HG03558 (cell line): ENCODE results near the gene RAN.
"Not testable (repeated sequence)": the region's sequence is repeated elsewhere in the genome, so short reads cannot be mapped to it uniquely, and the experiment has no call there.

Experiments used
- ATAC-seq: cut with Tn5 transposase; IDR thresholded peaks from one replicate; pipeline ENCODE4 v1.9.1; 2021; ENCODE audit warnings: moderate number of reproducible peaks; ENCODE audit not compliant: unreplicated experiment; ENCODE audit errors: extremely low read depth

The RAN gene

DNA sequence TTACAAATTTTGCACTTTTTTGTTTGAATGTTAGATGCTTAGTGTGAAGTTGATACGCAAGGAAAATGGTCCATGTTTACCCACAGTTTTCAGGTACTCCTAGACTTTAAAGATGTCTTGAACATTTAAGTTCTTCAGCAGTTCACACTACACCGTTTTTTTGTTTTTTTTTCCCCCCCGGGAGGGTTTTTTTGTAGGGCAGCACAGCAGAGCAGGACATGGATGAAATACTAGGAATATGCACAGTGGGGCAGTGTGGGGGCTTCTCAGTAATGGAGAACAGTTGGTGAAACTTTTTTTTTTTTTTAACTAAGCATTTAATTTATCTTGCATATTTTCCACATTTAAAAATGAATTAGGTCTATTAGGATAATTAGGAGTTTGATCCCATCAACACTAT lies 4.9 kb downstream of the RAN start:
- ATAC-seq = no peak

DNA sequence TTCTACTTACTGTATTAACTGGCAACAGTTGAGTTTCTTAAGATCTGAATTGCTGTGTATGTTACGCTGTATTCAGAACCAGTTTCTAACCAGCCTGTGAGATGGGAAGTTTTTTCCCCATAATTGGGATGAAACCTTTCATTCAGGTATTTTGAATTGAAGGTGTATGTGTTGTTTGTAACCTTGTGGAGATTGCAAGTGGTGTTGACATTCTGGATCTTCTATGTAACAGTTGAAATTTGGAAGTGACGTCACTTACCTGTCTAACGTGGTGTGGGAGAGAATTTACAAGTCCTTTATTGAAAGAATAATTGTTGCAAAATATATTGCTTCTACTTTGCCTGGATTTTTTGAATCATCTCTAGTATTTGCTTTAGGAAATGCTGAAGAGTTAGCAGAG lies 5.5 kb downstream of the RAN start:
- no peak for ATAC-seq

DNA sequence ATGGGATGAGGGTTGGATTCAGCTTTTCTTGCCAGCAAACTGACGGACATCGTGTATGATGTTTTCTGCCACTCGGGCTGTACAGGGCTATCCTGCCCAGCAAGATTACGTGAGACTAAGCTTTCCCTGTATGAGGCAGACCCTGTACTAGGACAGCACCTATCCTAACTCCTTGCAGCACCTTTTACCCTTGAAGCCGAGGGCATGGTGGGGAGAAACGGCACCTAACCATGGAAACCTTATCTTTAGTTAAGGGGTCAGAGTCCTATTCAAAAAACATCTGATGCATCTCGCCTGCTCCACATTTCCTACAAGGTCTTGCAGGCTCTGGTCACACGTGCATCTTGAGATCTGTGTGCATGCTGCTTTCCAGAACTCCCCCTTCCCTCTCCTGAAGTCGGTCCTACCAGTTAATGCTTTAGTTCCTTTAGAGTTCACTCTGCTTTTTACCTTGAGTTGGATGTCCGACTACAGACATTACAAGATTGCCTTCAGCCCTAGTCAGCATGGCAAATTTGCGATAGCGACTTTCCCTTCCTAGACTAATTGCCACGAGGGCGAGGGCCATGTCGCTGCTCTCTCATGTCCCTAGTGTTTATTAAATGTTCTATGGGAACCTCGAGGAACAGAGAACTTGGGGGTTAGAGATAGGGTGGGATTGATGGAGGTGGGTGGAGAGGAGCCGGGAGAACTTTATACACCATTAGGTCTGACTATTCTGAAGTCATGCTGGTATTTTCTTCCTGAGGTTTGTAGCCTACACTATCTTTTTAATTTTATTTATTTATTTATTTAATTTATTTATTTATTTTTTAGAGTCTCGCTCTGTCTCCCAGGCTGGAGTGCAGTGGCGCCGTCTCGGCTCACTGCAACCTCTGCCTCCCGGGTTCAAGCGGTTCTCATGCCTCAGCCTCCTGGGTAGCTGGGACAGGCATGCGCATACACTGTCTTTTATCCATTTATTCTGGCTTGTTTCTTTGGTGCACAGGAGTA lies 6.6 kb downstream of the RAN start:
- no peak for ATAC-seq

DNA sequence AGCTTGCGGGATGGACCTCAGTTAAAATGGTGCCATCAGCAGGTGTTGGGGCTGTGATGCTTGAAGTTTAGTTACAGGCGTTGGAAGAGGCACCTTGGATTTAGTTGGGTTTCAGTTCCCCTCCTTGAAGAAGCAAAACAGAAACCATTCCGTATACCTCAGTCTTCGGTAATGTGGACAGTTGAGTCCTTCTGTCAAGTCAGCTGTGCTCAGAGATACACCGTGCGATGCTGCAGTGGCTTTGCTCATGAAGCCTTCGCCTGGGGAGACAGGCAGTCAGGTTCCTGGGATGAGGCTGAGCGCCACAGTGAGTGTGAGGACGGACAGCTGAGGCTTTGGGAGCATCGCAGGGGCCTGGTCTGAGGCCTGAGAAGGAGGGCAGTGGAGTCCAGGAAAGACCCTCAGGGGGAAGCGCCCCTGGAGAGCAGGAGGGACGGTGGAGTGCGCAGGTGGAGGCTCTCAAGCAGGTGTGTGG lies 7.4 kb downstream of the RAN start:
- ATAC-seq = peak; percentile 61

DNA sequence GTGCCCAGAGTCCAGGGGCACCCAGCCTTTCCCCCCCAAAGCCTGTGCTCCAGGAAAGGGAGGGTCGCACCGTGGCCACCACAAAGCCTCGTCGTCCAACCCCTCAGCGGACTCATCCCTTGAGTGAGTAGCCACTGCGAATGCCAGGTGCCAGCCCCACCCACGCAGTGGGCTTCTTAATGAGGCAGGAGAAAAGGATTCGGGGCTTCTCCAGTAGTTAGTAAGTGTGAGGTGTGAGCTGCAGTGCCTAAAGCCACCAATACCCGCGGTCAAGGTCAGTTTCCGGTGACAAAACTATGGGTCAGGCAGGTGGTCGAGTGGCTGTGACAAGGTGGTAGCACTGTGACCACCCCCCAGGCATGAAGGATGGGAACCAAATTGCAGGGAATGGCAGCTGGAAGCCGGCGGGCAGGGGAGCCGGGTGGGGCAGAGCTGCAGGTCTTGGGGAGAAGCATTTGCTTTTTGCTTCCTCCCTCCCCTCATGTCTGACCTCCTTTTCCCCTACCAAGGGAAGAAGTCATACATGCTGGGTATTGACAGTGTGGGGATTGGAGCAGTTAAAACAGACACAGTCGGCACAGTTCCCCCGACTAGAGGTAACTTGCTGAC lies 8.0 kb downstream of the RAN start:
- ATAC-seq = no peak

DNA sequence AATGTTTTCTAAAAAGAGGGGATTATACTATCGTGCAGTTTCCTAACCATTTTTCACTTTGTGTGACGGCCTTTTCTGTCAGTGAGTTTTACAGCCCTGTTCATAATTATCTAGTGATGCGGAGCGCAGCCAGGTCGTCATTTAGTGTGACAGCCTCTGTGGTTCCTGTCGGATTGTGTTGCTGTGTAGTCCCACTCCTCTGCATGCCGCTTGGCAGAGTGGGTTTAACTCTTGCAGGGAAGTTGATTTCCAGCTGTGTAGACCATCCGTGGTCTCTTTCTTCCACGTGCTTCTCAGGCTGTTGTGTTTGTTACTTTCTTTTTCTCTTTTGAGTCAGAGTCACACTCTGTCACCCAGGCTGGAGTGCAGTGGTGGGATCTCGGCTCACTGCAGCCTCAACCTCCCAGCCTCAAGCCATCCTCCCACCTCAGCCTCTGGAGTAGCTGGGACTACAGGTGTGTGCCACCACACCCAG lies 8.6 kb downstream of the RAN start:
- peak; percentile 62 for ATAC-seq

DNA sequence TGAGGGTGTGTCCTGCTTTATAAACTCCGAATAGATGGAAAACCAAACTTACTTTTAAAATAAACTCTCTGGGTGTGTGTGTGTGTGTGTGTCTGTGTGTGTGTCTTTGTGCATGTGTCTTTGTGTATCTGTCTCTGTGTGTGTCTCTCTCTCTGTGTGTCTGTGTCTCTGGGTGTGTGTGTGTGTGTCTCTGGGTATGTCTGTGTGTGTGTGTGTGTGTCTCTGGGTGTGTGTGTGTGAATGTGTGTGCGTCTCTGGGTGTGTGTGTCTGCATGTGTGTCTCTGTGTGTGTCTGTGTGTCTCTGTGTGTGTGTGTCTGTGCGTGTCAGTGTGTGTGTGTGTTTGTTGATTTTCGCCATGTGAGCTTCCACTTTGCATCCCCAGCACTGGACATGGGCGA lies 9.2 kb downstream of the RAN start:
- ATAC-seq = no peak

DNA sequence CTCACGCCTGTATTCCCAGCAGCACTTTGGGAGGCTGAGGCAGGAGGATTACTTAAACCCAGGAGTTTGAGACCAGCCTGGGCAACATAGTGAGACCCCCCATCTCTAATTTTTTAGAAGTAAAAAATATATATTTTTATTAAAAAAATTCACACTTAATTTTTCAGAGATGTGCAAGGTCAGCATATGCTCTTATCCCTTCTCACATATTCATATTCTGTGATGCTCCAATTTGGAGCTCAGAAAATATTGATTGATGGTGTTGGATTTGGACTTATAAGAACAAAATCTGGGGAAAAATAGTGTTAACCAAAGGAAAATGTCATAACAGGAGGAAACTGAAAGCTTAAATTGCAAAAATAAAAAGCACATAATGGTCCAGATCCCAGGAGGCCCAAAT lies 9.7 kb downstream of the RAN start:
- no peak for ATAC-seq

DNA sequence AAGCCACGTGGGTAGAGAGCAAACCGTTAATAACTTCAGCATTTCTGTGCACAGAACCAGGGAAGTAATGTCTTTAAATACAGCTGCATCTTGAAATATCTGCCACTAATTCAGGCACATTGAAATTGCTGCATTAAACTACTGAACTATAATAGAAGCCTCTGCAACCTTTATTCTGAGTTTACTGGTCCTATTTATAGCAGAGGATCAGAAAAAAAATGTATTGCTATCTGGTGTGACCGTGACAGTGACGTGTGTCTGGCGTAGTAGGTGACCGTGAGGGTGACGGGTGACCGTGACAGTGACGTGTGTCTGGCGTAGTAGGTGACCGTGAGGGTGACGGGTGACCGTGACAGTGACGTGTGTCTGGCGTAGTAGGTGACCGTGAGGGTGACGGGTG lies 15.3 kb downstream of the RAN start:
- ATAC-seq = not testable (repeated sequence)

DNA sequence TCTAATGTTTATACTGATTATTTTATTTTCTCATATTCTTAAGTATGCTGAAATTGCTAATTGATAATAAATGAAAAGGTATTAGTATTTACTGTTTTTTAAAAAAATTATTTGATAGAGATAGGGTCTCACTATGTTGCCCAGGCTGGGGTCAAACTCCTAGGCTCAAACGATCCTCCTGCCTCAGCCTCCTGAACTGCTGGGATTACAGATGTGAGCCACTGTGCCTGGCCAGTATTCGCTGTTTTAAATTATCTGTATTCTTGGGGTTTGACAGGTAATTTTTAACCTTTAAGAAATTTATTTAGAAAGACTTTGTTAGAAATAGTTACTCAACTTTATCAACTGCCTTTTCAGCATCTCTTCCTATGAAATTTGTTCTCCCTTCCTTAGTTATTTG lies 32.2 kb downstream of the RAN start:
- no peak for ATAC-seq

DNA sequence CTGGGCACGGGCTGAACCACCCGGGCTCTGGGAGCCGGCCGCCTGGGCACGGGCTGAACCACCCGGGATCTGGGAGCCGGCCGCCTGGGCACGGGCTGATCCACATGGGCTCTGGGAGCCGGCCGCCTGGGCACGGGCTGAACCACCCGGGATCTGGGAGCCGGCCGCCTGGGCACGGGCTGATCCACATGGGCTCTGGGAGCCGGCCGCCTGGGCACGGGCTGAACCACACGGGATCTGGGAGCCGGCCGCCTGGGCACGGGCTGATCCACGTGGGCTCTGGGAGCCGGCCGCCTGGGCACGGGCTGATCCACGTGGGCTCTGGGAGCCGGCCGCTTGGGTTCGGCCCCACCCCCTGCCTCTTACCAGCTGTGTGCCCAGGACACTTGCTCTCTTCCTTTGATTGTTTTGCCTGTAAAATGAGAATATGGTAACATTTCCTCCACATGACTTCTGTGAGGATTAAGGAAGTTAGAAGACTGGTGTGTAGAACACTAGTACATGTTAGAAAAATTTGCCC lies 33.1 kb downstream of the RAN start:
- ATAC-seq = not testable (repeated sequence)

DNA sequence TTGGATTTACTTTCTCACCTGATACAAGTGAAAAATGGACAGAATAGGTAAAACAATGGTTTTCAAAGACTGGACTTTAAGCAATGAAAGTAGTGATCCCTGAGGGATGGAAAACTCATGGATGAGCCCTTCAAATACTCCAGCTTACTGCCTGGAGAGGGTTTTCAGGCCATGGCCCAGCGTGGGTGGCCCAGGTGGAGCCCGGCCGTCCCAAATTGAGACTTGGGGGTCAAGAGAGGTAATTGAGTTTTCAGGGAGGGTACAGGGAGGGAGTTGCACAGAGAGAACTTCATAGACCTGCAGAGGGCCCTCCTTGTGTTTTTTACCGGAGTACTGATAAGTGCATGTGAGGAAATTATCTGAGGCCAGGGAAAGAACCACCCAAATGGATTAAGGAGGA lies 37.2 kb downstream of the RAN start:
- ATAC-seq = no peak

DNA sequence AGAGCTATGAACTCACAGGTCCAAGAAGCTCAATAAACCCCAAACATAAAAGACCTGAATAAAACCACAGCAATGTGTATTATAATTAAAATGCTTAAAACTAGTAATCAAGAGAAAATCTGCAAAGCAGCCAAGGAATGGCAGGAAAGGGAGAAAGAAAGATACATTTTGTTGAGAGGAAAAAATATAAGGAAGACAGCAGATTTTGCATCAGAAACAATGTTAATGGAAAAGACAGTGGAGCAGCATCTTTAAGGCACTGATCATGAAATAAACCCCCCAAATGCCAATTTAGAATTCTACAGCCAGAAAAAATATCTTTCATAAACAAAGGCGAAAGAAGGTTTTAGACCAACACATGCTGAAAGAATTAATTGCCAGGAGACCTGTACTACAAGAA lies 39.3 kb downstream of the RAN start:
- no peak for ATAC-seq

DNA sequence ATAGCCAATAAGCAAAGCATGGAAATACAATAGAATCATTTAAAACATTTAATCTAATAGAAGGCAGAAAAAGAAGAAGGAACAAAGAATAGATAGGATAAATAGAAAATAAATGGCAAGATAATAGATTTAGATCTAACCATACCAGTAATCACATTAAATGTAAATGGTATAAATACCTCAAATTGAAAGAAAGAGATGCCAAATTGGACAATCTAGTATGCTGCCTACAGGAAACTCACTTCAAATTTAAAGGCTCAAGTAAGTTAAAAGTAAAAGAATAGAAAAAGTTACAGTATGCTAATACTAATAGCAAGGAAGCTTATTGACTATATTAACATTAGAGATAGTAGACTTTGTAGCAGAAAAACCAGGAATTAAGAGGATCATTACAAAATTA lies 40.1 kb downstream of the RAN start:
- ATAC-seq = no peak

DNA sequence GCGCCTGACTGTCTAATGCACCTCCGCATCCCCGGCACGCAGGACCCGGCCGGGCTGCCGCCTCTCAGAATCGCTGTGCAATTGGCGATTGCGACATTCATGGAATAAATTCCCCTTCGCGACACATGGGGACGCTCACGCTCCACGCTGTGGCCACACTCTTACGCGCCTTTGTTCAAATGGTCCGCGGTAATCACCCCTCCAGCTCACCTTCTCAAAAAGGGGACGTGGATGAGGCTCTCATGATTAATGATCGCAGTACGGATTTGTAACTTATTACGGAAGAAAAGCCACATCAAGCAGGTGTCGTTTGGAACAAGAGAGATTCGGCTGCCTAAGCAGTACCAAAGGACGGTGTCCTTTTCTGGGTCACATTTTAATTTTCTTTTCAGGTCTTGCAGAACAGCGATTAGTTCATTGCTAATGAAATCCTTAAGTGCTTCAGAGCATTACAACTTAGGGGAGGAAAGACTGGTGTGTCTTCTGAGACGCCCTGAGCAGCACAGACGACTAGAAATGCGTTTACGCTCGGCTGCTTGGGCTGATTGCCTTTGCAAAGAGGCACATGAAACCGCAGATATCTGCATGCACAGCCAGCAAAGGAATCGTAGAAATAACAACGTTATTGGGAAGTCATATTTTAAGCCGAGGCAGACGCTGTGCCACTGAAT lies 44.5 kb downstream of the RAN start:
- no peak for ATAC-seq

DNA sequence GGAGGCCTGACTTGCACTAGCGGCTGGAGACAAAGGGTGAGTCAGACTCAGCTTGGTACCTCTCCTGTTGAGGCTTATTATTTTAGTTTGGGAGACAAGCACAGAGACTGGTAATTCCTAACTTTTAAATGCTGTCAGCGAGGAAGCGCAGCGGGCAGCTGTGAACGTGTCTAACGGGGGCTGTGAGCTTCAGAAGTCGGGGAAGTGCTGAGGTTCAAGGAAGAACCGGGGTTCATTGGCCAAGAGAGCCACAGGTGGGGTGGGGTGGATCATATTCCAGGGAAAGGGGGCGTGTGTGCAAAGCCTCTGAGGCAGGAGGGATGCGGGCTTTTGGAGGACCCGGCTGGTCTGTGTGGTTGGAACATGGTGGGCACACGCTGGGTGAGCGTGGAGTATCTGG lies 45.7 kb downstream of the RAN start:
- ATAC-seq = no peak

DNA sequence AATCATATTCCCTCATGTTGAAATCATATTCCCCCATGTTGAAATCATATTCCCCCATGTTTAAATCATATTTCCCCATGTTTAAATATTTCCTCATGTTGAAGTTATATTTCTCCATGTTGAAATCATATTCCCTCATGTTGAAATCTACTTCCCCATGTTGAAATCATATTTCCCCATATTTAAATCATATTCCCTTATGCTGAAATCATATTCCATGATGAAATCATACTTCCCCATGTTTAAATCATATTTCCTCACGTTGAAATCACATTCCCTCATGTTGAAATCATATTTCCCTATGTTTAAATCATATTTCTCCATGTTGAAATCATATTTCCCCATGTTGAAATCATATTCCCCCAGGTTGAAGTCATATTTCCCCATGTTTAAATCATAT lies 47.2 kb downstream of the RAN start:
- no peak for ATAC-seq

DNA sequence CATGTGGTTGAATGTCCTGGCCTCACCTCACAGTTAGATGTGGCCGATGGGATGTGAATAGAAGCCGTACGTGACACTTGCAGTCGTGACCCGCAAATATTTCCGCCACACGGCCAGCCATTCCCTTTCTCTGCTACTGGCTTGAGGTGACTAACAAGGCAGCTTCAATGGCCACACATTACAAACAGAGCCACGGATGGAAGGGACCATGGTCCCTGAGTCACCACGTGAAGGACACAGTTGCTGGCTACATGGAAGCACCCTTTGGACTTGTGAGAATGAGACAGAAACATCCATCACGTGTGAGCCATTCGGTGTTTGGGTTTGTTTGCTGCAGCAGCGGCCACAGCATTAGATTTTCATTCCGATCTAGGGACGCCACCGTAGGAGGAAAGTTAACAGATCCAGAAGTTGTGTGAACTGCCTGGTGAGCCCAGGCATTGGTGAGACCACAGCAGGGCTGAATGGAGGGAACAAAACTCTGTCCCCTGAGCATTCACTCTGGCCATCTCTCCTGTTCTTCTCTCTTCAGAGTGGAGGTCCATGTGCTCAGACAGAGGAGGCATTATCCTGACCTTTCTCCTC lies 48.3 kb downstream of the RAN start:
- no peak for ATAC-seq

DNA sequence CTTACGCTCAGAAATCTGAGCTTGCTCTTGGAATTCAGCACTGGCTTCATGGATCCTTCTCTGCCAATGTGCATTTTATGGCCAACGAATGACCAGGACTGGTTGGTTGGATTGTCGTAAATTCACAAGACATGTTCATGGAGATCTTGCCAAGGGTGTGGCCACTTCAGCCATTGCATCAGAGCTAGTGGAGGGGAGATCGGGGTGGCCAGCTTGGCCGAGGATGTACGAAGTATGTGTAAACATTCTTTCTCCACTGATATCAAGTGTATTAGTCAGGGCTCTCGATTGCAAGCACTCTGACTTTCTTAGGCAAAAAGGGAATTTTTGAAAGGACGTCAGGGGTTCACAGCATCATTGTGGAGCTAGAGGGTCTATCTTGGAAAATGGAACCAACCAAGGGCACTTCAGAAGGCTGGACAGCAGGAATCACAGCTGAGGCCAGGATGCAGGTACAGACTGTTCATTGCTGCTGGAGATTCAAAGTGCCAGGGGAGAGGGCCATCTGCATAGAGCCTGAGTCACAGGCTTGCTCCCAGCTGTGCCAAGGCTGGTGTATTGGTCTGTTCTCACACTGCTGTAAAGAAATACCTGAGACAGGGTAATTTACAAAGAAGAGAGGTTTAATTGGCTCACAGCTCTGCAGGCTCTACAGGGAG lies 49.0 kb downstream of the RAN start:
- ATAC-seq = no peak

DNA sequence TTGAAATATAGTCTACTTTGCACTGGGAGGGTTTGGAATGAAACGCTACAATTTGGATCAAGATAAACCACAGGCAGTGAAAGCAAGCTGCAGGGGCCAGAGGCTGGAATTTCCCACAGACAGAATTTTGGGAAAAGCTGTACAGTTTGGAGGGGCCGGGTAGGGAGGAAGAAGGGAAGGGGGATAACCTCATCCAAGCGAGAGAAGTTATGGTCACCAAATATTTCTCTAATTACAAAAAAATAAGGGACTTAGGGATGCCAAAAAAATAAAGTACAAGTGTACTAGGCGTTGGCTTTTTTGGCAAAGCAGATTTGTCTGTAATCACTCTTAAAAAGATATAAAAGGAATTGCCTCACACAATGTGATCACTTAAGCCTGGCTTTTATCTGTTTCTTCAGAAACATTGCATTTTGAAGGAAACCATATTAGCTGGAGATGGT lies 50.7 kb downstream of the RAN start:
- ATAC-seq = no peak
